GM23338 (cell line): Measurements from ENCODE around the gene SLC29A1.

Experiments
- CREB1 ChIP-seq: fragments of 250-450 bp; sonication (Bioruptor Pico); IDR thresholded peaks from 2 replicates; pipeline ENCODE4 v1.5.0; 2020; ENCODE audit warnings: low read depth, mild to moderate bottlenecking, moderate library complexity
- EZH2 ChIP-seq: fragments of 200-600 bp; sonication (generic); IDR thresholded peaks from one replicate; pipeline ENCODE4 v1.8.0; 2017; ENCODE audit warnings: antibody characterized with exemption, mild to moderate bottlenecking, low read depth; ENCODE audit not compliant: unreplicated experiment
- EZH2phosphoT487 ChIP-seq: fragments of 200-600 bp; sonication (generic); IDR thresholded peaks from one replicate; pipeline ENCODE4 v1.8.1; 2018; ENCODE audit warnings: antibody characterized with exemption; ENCODE audit not compliant: unreplicated experiment
- POLR2AphosphoS5 ChIP-seq: IDR thresholded peaks from 2 replicates; pipeline ENCODE4 v1.6.1; 2016; ENCODE audit warnings: antibody characterized with exemption, low read depth
- ZNF114 ChIP-seq: fragments of 250-450 bp; sonication (Bioruptor Pico); IDR thresholded peaks from 2 replicates; pipeline ENCODE4 v1.5.0; 2020; ENCODE audit warnings: mild to moderate bottlenecking, moderate library complexity
- ZNF331 ChIP-seq: fragments of 250-450 bp; sonication (Bioruptor Pico); IDR thresholded peaks from 2 replicates; pipeline ENCODE4 v1.5.0; 2020; ENCODE audit warnings: low read depth, mild to moderate bottlenecking, moderate library complexity
- TF ChIP-seq, protein P1 (sequence below), 2 experiments: fragments of 200-600 bp in 1 of 2; sonication (generic) in 1 of 2; conservative IDR thresholded peaks; 2 replicates each; pipeline versions ENCODE4 v1.5.1 to v1.6.1; 2016 to 2017; ENCODE audit warnings: antibody characterized with exemption in 2 of 2, low read depth in 2 of 2, mild to moderate bottlenecking in 2 of 2, moderate library complexity in 1 of 2
- TF ChIP-seq, protein P2 (sequence below): IDR thresholded peaks from one replicate; pipeline ENCODE4 v1.6.1; 2018; ENCODE audit warnings: antibody characterized with exemption; ENCODE audit not compliant: unreplicated experiment
- TF ChIP-seq, protein P3 (sequence below): IDR thresholded peaks from 2 replicates; pipeline ENCODE4 v1.6.1; 2016; ENCODE audit warnings: antibody characterized with exemption
- TF ChIP-seq, protein P4 (sequence below): fragments of 250-450 bp; sonication (Bioruptor Pico); IDR thresholded peaks from 2 replicates; pipeline ENCODE4 v1.5.0; 2020; ENCODE audit warnings: mild to moderate bottlenecking, moderate library complexity

DNA sequence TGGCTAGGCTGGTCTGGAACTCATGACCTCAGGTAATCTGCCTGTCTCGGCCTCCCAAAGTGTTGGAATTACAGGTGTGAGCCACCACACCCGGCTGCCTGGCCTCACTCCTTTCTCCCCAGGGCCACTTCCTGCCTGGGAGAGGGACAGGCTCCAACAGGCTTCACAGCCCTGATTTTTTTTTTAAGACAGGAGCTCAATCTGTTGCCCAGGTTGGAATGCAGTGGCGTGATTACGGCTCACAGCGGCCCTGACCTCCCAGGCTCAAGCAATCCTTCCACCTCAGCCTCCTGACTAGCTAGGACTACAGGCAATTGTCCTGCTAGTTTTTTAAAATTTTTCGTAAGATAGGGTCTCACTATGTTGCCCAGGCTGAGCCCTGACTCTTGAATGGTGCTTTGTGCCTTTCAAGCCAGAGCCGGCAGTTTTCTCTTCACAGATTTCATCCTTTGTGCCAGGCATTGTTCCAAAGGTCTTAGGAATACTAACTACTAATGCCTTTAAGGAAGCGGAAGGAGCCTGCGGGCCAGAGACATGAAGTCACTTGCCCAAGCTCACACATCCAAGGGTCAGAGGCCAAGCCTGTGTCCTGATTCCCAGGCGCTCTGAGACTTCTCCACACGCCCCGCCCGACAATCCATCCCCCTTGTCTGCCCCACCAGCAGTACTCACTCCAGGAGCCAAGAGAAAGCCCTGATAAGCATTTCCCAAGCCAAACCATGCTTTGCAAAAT is 45.5 kb upstream of the SLC29A1 start:
- TF ChIP-seq, protein P1, sequence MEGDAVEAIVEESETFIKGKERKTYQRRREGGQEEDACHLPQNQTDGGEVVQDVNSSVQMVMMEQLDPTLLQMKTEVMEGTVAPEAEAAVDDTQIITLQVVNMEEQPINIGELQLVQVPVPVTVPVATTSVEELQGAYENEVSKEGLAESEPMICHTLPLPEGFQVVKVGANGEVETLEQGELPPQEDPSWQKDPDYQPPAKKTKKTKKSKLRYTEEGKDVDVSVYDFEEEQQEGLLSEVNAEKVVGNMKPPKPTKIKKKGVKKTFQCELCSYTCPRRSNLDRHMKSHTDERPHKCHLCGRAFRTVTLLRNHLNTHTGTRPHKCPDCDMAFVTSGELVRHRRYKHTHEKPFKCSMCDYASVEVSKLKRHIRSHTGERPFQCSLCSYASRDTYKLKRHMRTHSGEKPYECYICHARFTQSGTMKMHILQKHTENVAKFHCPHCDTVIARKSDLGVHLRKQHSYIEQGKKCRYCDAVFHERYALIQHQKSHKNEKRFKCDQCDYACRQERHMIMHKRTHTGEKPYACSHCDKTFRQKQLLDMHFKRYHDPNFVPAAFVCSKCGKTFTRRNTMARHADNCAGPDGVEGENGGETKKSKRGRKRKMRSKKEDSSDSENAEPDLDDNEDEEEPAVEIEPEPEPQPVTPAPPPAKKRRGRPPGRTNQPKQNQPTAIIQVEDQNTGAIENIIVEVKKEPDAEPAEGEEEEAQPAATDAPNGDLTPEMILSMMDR (conservative IDR thresholded peaks at IDR 0.05; ENCODE audit: low read depth in 2 of 2), result no peak
- TF ChIP-seq, protein P2, sequence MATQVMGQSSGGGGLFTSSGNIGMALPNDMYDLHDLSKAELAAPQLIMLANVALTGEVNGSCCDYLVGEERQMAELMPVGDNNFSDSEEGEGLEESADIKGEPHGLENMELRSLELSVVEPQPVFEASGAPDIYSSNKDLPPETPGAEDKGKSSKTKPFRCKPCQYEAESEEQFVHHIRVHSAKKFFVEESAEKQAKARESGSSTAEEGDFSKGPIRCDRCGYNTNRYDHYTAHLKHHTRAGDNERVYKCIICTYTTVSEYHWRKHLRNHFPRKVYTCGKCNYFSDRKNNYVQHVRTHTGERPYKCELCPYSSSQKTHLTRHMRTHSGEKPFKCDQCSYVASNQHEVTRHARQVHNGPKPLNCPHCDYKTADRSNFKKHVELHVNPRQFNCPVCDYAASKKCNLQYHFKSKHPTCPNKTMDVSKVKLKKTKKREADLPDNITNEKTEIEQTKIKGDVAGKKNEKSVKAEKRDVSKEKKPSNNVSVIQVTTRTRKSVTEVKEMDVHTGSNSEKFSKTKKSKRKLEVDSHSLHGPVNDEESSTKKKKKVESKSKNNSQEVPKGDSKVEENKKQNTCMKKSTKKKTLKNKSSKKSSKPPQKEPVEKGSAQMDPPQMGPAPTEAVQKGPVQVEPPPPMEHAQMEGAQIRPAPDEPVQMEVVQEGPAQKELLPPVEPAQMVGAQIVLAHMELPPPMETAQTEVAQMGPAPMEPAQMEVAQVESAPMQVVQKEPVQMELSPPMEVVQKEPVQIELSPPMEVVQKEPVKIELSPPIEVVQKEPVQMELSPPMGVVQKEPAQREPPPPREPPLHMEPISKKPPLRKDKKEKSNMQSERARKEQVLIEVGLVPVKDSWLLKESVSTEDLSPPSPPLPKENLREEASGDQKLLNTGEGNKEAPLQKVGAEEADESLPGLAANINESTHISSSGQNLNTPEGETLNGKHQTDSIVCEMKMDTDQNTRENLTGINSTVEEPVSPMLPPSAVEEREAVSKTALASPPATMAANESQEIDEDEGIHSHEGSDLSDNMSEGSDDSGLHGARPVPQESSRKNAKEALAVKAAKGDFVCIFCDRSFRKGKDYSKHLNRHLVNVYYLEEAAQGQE, result no peak
- TF ChIP-seq EZH2 (no peak), POLR2AphosphoS5 (no peak), EZH2phosphoT487 (no peak), ZNF114 (no peak), CREB1 (CRISPR knock-in tag) (no peak), ZNF331 (CRISPR knock-in tag) (no peak)
- TF ChIP-seq, protein P3, sequence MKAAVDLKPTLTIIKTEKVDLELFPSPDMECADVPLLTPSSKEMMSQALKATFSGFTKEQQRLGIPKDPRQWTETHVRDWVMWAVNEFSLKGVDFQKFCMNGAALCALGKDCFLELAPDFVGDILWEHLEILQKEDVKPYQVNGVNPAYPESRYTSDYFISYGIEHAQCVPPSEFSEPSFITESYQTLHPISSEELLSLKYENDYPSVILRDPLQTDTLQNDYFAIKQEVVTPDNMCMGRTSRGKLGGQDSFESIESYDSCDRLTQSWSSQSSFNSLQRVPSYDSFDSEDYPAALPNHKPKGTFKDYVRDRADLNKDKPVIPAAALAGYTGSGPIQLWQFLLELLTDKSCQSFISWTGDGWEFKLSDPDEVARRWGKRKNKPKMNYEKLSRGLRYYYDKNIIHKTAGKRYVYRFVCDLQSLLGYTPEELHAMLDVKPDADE, result no peak
- TF ChIP-seq, protein P4, sequence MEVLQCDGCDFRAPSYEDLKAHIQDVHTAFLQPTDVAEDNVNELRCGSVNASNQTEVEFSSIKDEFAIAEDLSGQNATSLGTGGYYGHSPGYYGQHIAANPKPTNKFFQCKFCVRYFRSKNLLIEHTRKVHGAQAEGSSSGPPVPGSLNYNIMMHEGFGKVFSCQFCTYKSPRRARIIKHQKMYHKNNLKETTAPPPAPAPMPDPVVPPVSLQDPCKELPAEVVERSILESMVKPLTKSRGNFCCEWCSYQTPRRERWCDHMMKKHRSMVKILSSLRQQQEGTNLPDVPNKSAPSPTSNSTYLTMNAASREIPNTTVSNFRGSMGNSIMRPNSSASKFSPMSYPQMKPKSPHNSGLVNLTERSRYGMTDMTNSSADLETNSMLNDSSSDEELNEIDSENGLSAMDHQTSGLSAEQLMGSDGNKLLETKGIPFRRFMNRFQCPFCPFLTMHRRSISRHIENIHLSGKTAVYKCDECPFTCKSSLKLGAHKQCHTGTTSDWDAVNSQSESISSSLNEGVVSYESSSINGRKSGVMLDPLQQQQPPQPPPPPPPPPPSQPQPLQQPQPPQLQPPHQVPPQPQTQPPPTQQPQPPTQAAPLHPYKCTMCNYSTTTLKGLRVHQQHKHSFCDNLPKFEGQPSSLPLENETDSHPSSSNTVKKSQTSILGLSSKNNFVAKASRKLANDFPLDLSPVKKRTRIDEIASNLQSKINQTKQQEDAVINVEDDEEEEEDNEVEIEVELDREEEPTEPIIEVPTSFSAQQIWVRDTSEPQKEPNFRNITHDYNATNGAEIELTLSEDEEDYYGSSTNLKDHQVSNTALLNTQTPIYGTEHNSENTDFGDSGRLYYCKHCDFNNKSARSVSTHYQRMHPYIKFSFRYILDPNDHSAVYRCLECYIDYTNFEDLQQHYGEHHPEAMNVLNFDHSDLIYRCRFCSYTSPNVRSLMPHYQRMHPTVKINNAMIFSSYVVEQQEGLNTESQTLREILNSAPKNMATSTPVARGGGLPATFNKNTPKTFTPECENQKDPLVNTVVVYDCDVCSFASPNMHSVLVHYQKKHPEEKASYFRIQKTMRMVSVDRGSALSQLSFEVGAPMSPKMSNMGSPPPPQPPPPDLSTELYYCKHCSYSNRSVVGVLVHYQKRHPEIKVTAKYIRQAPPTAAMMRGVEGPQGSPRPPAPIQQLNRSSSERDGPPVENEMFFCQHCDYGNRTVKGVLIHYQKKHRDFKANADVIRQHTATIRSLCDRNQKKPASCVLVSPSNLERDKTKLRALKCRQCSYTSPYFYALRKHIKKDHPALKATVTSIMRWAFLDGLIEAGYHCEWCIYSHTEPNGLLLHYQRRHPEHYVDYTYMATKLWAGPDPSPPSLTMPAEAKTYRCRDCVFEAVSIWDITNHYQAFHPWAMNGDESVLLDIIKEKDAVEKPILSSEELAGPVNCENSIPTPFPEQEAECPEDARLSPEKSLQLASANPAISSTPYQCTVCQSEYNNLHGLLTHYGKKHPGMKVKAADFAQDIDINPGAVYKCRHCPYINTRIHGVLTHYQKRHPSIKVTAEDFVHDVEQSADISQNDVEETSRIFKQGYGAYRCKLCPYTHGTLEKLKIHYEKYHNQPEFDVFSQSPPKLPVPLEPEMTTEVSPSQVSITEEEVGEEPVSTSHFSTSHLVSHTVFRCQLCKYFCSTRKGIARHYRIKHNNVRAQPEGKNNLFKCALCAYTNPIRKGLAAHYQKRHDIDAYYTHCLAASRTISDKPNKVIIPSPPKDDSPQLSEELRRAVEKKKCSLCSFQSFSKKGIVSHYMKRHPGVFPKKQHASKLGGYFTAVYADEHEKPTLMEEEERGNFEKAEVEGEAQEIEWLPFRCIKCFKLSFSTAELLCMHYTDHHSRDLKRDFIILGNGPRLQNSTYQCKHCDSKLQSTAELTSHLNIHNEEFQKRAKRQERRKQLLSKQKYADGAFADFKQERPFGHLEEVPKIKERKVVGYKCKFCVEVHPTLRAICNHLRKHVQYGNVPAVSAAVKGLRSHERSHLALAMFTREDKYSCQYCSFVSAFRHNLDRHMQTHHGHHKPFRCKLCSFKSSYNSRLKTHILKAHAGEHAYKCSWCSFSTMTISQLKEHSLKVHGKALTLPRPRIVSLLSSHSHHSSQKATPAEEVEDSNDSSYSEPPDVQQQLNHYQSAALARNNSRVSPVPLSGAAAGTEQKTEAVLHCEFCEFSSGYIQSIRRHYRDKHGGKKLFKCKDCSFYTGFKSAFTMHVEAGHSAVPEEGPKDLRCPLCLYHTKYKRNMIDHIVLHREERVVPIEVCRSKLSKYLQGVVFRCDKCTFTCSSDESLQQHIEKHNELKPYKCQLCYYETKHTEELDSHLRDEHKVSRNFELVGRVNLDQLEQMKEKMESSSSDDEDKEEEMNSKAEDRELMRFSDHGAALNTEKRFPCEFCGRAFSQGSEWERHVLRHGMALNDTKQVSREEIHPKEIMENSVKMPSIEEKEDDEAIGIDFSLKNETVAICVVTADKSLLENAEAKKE (CRISPR knock-in tag), result no peak
